GM12872 (cell line): ENCODE results near the gene DSG3.

Experiments
- TF ChIP-seq, protein P1 (sequence below): IDR thresholded peaks from 3 replicates; pipeline ENCODE4 v1.5.1; 2011; ENCODE audit warnings: low read depth, mild to moderate bottlenecking, low read length, moderate library complexity; ENCODE audit not compliant: insufficient read depth

Gene DSG3, protein sequence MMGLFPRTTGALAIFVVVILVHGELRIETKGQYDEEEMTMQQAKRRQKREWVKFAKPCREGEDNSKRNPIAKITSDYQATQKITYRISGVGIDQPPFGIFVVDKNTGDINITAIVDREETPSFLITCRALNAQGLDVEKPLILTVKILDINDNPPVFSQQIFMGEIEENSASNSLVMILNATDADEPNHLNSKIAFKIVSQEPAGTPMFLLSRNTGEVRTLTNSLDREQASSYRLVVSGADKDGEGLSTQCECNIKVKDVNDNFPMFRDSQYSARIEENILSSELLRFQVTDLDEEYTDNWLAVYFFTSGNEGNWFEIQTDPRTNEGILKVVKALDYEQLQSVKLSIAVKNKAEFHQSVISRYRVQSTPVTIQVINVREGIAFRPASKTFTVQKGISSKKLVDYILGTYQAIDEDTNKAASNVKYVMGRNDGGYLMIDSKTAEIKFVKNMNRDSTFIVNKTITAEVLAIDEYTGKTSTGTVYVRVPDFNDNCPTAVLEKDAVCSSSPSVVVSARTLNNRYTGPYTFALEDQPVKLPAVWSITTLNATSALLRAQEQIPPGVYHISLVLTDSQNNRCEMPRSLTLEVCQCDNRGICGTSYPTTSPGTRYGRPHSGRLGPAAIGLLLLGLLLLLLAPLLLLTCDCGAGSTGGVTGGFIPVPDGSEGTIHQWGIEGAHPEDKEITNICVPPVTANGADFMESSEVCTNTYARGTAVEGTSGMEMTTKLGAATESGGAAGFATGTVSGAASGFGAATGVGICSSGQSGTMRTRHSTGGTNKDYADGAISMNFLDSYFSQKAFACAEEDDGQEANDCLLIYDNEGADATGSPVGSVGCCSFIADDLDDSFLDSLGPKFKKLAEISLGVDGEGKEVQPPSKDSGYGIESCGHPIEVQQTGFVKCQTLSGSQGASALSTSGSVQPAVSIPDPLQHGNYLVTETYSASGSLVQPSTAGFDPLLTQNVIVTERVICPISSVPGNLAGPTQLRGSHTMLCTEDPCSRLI

DNA sequence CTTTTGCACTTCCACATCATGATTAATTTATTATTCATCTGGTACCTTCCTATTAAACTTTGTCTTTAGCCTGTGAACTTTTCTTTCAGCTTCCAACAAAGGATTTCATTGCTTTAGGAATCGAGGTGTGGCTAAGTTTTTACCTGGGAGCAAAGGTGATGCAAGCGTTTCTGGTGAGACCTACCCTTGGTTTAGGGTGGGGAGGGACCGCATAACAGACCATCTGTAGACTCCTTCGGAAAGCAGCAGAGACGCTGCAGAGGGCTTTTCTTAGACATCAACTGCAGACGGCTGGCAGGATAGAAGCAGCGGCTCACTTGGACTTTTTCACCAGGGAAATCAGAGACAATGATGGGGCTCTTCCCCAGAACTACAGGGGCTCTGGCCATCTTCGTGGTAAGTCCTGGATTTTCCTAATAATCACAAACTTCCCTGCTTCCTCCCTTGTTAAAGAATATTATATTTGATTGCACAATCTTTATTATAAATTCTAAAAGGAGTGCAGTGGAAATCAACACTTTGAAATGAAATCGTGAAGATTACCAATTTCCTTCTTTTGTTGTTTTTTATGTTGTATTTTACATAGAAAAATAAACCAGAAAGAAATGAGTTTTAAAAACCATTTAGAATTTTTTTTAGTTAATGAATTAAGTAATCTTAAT is at the start of gene DSG3:
Gene DSG3, plus strand, starts transcription at position 212 of the 662 bp plus-strand sequence. Its CDS starts 137 bp downstream, at position 349.
- TF ChIP-seq, protein P1, sequence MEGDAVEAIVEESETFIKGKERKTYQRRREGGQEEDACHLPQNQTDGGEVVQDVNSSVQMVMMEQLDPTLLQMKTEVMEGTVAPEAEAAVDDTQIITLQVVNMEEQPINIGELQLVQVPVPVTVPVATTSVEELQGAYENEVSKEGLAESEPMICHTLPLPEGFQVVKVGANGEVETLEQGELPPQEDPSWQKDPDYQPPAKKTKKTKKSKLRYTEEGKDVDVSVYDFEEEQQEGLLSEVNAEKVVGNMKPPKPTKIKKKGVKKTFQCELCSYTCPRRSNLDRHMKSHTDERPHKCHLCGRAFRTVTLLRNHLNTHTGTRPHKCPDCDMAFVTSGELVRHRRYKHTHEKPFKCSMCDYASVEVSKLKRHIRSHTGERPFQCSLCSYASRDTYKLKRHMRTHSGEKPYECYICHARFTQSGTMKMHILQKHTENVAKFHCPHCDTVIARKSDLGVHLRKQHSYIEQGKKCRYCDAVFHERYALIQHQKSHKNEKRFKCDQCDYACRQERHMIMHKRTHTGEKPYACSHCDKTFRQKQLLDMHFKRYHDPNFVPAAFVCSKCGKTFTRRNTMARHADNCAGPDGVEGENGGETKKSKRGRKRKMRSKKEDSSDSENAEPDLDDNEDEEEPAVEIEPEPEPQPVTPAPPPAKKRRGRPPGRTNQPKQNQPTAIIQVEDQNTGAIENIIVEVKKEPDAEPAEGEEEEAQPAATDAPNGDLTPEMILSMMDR, result no peak

DNA sequence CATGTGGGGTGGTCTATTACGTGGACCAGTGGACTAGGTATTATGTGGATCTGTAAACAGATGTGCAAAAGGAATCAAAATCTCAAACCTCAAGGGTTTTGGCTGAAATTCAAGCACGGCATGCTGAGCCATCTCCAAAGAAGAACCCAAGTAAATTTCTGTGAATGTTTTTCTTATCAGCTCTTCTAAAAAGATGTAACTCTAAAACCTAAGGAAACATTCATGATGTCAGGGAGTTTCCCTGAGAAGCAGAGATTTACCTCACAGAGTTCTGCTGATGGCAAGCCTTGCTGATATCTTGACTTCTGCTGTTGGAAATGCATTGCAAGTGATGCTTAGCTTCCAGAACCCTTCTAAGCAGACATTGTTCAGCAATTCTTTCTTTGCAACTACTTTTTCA is 49.4 kb upstream of the DSG3 start:
- TF ChIP-seq, protein P1, result no peak

DNA sequence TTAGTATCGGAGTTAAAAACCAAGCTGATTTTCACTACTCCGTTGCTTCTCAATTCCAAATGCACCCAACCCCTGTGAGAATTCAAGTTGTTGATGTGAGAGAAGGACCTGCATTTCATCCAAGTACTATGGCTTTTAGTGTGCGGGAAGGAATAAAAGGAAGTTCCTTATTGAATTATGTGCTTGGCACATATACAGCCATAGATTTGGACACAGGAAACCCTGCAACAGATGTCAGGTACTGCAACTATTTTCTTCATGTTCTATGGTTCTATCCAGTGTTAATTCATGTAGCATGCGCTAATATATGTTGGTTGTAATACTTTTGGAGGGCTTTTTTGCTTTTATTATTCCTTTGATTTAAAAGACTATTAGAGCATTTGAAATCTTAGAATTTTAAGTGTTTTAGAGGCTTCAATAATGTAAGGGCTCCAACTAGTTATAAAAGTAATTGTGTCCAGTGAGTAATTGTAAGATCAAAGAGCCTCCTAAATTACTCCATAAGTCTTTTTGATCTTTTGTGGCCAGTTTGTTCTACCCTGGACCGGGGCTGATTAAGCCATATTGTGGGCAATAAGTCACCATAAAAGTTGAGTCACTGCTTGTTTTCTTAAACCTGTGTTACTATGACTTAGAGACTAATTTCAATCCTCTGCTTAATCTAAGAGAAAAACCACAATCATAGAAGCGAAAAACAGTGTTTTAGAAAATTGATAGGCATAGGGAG is 48.1 kb upstream of the DSG3 start:
- TF ChIP-seq, protein P1, result no peak

DNA sequence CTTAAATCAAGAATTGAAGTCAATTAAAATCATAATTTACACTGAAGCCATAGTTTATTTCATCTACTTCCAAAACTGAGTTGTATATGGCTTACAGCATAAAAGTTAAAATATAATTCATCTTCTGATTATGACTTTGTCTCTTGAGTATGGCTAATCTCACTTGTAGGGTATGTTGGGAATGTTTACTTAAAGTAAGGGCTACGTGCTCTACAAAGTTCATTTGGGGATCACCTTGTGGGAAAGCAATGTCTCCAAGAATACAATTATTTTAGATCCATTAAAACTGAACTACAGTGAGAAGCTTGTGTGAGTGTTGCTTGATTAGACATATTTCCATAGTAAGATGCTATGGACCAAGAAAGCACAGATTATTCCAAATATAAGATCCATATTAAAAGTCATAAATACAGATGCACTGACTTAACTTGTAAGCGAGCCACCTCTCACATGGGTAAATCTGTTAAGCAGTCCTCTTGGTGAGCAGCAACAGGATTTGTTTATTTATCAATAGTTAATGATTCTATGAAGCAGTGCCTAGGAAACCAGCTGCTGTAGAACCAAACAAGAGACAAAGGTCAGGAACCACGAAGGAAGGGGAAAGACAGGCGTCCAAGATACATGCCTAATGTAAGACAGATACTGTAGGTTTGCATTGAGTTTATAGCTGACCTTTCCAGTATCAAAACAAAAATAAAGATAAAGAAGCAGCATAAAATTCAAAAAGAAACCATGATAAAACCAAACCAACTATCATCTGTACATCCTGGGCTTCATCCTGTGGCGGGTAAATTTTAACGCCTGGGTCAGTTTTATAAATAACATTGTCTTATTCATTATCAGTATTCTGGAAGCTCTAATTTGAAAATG is 46.1 kb upstream of the DSG3 start:
- TF ChIP-seq, protein P1, result no peak

DNA sequence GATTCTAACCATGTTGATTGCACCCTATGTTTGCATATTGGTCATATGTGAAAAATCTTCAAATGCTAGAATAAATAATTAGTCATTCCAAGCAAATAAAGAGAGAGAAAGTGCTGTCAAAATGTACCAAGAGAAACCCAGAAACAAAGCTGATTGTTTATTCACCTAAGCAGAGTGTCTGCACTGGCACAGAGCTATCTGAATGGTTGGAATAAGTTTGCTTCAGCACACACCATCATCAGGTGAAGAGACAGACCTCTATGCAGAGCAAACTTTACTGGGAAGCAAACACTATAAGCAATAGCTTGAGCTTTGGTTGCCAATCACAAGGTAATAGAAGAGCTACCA is 45.5 kb upstream of the DSG3 start:
- TF ChIP-seq, protein P1, result no peak

DNA sequence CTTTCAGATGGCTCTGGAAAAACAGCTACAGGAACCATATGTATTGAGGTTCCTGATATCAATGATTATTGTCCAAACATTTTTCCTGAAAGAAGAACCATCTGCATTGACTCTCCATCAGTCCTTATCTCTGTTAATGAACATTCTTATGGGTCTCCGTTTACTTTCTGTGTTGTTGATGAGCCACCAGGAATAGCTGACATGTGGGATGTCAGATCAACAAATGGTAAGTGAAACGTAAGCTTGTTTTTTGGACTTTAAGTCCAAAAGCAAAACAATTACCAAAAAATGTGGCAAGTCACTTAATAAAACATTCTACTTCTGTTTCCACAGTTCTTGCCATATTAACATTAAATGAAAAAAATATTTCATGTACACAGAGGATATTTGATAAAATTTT is 44.1 kb upstream of the DSG3 start:
- TF ChIP-seq, protein P1, result no peak
